Measurements from ENCODE around the gene INPP5D.

DNA sequence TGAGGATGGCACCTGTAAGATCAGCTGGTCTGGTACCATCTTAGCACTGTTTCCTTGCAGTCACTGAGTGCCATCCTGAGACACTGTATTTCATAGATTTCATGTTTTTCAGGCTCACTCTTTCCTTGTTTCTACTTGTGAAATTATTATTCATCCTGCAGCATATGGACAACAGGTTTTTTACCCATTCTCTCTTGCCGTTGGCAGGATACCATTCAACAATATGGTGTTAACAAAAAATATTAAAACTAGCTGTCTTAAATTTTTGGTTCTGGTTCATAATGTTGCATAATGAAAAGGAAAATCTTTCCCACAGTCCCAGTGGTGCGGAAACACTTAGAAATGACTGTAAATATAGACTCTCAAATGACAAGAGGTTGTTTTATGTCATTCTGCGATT is 168.2 kb downstream of the INPP5D start:
- TF ChIP-seq, protein P1, sequence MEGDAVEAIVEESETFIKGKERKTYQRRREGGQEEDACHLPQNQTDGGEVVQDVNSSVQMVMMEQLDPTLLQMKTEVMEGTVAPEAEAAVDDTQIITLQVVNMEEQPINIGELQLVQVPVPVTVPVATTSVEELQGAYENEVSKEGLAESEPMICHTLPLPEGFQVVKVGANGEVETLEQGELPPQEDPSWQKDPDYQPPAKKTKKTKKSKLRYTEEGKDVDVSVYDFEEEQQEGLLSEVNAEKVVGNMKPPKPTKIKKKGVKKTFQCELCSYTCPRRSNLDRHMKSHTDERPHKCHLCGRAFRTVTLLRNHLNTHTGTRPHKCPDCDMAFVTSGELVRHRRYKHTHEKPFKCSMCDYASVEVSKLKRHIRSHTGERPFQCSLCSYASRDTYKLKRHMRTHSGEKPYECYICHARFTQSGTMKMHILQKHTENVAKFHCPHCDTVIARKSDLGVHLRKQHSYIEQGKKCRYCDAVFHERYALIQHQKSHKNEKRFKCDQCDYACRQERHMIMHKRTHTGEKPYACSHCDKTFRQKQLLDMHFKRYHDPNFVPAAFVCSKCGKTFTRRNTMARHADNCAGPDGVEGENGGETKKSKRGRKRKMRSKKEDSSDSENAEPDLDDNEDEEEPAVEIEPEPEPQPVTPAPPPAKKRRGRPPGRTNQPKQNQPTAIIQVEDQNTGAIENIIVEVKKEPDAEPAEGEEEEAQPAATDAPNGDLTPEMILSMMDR (IDR thresholded peaks at IDR 0.05; ENCODE audit: insufficient read depth, low read length), result no peak
- TF ChIP-seq, protein P2, sequence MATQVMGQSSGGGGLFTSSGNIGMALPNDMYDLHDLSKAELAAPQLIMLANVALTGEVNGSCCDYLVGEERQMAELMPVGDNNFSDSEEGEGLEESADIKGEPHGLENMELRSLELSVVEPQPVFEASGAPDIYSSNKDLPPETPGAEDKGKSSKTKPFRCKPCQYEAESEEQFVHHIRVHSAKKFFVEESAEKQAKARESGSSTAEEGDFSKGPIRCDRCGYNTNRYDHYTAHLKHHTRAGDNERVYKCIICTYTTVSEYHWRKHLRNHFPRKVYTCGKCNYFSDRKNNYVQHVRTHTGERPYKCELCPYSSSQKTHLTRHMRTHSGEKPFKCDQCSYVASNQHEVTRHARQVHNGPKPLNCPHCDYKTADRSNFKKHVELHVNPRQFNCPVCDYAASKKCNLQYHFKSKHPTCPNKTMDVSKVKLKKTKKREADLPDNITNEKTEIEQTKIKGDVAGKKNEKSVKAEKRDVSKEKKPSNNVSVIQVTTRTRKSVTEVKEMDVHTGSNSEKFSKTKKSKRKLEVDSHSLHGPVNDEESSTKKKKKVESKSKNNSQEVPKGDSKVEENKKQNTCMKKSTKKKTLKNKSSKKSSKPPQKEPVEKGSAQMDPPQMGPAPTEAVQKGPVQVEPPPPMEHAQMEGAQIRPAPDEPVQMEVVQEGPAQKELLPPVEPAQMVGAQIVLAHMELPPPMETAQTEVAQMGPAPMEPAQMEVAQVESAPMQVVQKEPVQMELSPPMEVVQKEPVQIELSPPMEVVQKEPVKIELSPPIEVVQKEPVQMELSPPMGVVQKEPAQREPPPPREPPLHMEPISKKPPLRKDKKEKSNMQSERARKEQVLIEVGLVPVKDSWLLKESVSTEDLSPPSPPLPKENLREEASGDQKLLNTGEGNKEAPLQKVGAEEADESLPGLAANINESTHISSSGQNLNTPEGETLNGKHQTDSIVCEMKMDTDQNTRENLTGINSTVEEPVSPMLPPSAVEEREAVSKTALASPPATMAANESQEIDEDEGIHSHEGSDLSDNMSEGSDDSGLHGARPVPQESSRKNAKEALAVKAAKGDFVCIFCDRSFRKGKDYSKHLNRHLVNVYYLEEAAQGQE (IDR thresholded peaks at IDR 0.05; ENCODE audit: insufficient replicate concordance, low read depth), result no peak
- TF ChIP-seq POLR2AphosphoS5 (IDR thresholded peaks at IDR 0.05; ENCODE audit: low read depth) (no peak), GABPA (IDR thresholded peaks at IDR 0.05; ENCODE audit: low read depth) (no peak)

All from HL-60 (cell line).